ENCODE results near the gene PTPRG. TPM values are rescaled to one million over a fixed set of nuclear protein-coding genes. Genes with fewer than 3 reads are reported as not detected.

Gene PTPRG
- total RNA-seq, 1 donor, result 148 TPM

DNA sequence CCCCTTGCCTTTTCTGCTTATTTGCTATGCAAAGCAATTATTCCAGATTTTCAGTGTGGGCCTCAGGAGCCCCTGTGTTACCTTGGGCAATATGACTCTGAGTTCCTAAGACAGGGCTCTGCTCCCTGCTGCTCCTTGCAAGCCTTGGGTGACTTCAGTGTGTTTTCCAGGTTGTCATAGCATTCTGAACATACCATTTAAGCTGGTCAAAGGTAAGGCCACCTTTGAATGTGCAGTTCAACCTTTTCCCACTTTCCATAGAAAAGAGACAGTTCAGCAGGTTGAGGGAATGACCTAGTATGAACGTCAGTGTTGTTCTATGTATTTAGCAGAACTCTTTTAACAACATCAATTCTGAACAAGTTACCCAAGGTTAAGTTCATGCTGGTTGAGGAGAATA, 302.2 kb downstream of the PTPRG start:
- H3K36me3 ChIP-seq (ENCODE audit: insufficient read depth, low read length), result no peaks in the 10 kb centered on the region
- no peak overlapping the region for H3K4me2 ChIP-seq (ENCODE audit: insufficient read depth, low read length)
- H3K9me3 ChIP-seq (ENCODE audit: low read depth, low read length), result no peaks in the 10 kb centered on the region
- DNase-seq (ENCODE audit: insufficient read length, low spot score, missing footprints), result no peak
- no peak overlapping the region for H3K27ac ChIP-seq (ENCODE audit: low read depth, low read length)
- TF ChIP-seq, protein P1, sequence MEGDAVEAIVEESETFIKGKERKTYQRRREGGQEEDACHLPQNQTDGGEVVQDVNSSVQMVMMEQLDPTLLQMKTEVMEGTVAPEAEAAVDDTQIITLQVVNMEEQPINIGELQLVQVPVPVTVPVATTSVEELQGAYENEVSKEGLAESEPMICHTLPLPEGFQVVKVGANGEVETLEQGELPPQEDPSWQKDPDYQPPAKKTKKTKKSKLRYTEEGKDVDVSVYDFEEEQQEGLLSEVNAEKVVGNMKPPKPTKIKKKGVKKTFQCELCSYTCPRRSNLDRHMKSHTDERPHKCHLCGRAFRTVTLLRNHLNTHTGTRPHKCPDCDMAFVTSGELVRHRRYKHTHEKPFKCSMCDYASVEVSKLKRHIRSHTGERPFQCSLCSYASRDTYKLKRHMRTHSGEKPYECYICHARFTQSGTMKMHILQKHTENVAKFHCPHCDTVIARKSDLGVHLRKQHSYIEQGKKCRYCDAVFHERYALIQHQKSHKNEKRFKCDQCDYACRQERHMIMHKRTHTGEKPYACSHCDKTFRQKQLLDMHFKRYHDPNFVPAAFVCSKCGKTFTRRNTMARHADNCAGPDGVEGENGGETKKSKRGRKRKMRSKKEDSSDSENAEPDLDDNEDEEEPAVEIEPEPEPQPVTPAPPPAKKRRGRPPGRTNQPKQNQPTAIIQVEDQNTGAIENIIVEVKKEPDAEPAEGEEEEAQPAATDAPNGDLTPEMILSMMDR (IDR thresholded peaks at IDR 0.05; ENCODE audit: extremely low read depth, low read depth, low read length), result no peak
- H4K20me1 ChIP-seq (ENCODE audit: insufficient read depth, low read length), result peaks cover 20% of the 10 kb centered on the region
- H3K27me3 ChIP-seq (ENCODE audit: insufficient read depth, low read length), result no peaks in the 10 kb centered on the region
- no peak overlapping the region for H3K4me3 ChIP-seq (ENCODE audit: insufficient read depth, low read length)
- peaks cover 7% of the 10 kb centered on the region for H3K79me2 ChIP-seq (ENCODE audit: insufficient read depth, low read length)
- no peak overlapping the region for H2AFZ ChIP-seq (ENCODE audit: low read length)
- no peaks in the 10 kb centered on the region for H3K4me1 ChIP-seq (ENCODE audit: insufficient read depth, low read length)

DNA sequence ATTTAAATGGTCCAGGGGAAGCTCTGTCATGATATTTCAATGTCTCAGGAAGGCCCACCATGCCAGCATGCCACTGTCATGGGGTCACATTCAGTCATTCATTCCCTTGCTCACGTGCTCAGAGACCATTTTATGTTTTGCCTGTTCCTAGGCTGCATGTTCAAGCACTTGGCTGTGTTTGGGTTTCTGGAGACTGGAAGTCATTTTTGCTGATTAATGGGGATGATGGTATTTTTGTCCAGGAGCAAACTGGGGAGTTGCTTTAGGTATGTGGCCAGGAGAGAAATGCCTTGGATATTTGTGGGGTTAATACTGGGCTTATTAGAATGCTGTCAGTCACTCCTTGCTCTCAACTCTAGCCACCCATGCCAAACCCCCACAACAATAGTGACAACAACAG, 303.5 kb downstream of the PTPRG start:
- Histone ChIP-seq H3K27me3 (ENCODE audit: insufficient read depth, low read length) (no peaks in the 10 kb centered on the region), H4K20me1 (ENCODE audit: insufficient read depth, low read length) (peaks cover 20% of the 10 kb centered on the region), H3K79me2 (ENCODE audit: insufficient read depth, low read length) (peaks cover 10% of the 10 kb centered on the region), H3K4me2 (ENCODE audit: insufficient read depth, low read length) (no peak overlapping the region), H3K36me3 (ENCODE audit: insufficient read depth, low read length) (no peaks in the 10 kb centered on the region), H2AFZ (ENCODE audit: low read length) (no peak overlapping the region), H3K27ac (ENCODE audit: low read depth, low read length) (no peak overlapping the region), H3K9me3 (ENCODE audit: low read depth, low read length) (no peaks in the 10 kb centered on the region), H3K4me3 (ENCODE audit: insufficient read depth, low read length) (no peak overlapping the region), H3K4me1 (ENCODE audit: insufficient read depth, low read length) (no peaks in the 10 kb centered on the region)
- TF ChIP-seq, protein P1 (IDR thresholded peaks at IDR 0.05; ENCODE audit: extremely low read depth, low read depth, low read length), result no peak
- no peak for DNase-seq (ENCODE audit: insufficient read length, low spot score, missing footprints)

DNA sequence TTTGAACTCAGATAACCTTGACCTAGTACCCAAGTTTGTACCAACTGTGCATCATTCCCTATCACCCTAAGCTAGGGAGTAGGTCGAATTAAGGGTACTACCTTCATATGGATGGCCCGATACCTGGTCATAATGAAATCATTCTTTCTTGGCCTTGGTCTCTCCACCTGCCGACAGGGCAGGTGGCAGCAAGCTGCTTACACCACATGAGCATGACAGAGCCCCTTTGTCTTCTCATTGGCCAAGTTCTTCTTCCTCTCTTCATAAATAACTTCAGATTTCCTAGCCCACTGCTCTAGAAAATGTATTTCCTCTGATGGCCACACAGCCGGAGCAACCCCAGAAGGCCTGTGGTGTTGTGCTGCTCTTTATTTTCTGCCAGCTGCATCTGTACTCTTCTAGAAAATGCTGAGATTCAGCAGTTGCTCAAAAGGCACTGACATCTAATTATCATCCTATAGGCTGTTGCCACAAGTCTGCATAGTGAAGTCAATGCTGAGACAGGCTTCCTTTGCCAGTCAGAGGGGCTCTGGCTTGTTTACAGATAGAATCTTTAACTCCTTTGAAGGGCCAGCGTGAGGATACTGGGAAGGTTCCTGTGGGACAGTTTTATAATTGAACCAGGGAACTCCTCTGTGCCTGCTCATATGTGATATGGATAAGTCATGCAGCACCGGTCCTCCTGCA, 304.2 kb downstream of the PTPRG start:
- peaks cover 10% of the 10 kb centered on the region for H3K79me2 ChIP-seq (ENCODE audit: insufficient read depth, low read length)
- no peak for DNase-seq (ENCODE audit: insufficient read length, low spot score, missing footprints)
- no peak overlapping the region for H3K27ac ChIP-seq (ENCODE audit: low read depth, low read length)
- TF ChIP-seq, protein P1 (IDR thresholded peaks at IDR 0.05; ENCODE audit: extremely low read depth, low read depth, low read length), result no peak
- no peaks in the 10 kb centered on the region for H3K27me3 ChIP-seq (ENCODE audit: insufficient read depth, low read length)
- no peaks in the 10 kb centered on the region for H3K36me3 ChIP-seq (ENCODE audit: insufficient read depth, low read length)
- no peak overlapping the region for H3K4me2 ChIP-seq (ENCODE audit: insufficient read depth, low read length)
- peaks cover 20% of the 10 kb centered on the region for H4K20me1 ChIP-seq (ENCODE audit: insufficient read depth, low read length)
- H2AFZ ChIP-seq (ENCODE audit: low read length), result no peak overlapping the region
- H3K4me1 ChIP-seq (ENCODE audit: insufficient read depth, low read length), result no peaks in the 10 kb centered on the region
- H3K4me3 ChIP-seq (ENCODE audit: insufficient read depth, low read length), result no peak overlapping the region
- H3K9me3 ChIP-seq (ENCODE audit: low read depth, low read length), result no peaks in the 10 kb centered on the region

DNA sequence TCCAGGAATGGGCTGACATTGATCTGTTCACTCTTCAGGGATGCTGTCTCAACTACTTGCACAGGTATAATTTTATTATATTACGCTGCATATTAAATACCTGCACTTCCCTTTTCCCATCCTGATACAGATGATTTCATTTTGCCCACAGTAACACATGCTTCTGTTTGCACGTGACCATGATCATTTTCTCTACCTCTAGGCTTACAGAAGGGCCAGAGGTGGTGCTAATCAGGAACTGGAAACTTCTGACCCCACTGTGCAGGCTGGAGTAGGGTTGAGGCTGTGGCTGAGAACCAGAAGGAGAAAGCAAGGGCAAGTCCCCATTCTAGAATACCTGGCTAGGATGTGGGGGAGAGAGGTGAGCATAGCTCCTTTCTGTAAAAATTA, 304.8 kb downstream of the PTPRG start:
- no peaks in the 10 kb centered on the region for H3K27me3 ChIP-seq (ENCODE audit: insufficient read depth, low read length)
- DNase-seq (ENCODE audit: insufficient read length, low spot score, missing footprints), result no peak
- no peaks in the 10 kb centered on the region for H3K4me1 ChIP-seq (ENCODE audit: insufficient read depth, low read length)
- H3K4me3 ChIP-seq (ENCODE audit: insufficient read depth, low read length), result no peak overlapping the region
- H2AFZ ChIP-seq (ENCODE audit: low read length), result no peak overlapping the region
- no peak overlapping the region for H3K27ac ChIP-seq (ENCODE audit: low read depth, low read length)
- H3K9me3 ChIP-seq (ENCODE audit: low read depth, low read length), result no peaks in the 10 kb centered on the region
- no peak overlapping the region for H3K4me2 ChIP-seq (ENCODE audit: insufficient read depth, low read length)
- TF ChIP-seq, protein P1 (IDR thresholded peaks at IDR 0.05; ENCODE audit: extremely low read depth, low read depth, low read length), result no peak
- peaks cover 10% of the 10 kb centered on the region for H3K79me2 ChIP-seq (ENCODE audit: insufficient read depth, low read length)
- H4K20me1 ChIP-seq (ENCODE audit: insufficient read depth, low read length), result peaks cover 20% of the 10 kb centered on the region
- H3K36me3 ChIP-seq (ENCODE audit: insufficient read depth, low read length), result no peaks in the 10 kb centered on the region

All from osteoblast (primary cell).